MM.1S (cell line): ENCODE results near the gene CCBE1.

ENCODE experiments used
- EZH2 ChIP-seq: fragments of 300-600 bp; sonication (generic); optimal IDR thresholded peaks from 2 replicates; pipeline ENCODE3; 2017; ENCODE audit warnings: low read depth, mild to moderate bottlenecking, antibody characterized with exemption, low read length, mixed read lengths
- TF ChIP-seq, protein P1 (sequence below): fragments of 300-600 bp; sonication (generic); IDR thresholded peaks from 2 replicates; pipeline ENCODE4 v1.5.1; 2016; ENCODE audit warnings: antibody characterized with exemption, low read length, mixed read lengths

- no peak for TF ChIP-seq EZH2
- TF ChIP-seq, protein P1, sequence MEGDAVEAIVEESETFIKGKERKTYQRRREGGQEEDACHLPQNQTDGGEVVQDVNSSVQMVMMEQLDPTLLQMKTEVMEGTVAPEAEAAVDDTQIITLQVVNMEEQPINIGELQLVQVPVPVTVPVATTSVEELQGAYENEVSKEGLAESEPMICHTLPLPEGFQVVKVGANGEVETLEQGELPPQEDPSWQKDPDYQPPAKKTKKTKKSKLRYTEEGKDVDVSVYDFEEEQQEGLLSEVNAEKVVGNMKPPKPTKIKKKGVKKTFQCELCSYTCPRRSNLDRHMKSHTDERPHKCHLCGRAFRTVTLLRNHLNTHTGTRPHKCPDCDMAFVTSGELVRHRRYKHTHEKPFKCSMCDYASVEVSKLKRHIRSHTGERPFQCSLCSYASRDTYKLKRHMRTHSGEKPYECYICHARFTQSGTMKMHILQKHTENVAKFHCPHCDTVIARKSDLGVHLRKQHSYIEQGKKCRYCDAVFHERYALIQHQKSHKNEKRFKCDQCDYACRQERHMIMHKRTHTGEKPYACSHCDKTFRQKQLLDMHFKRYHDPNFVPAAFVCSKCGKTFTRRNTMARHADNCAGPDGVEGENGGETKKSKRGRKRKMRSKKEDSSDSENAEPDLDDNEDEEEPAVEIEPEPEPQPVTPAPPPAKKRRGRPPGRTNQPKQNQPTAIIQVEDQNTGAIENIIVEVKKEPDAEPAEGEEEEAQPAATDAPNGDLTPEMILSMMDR = no peak
Observed at GRCh38 chr18:59488899-59489298, 208.3 kb downstream of the CCBE1 start.
